ENCODE data around the gene ART3.
"Not testable (repeated sequence)": the region's sequence is repeated elsewhere in the genome, so short reads cannot be mapped to it uniquely, and the experiment has no call there.

Gene ART3, protein sequence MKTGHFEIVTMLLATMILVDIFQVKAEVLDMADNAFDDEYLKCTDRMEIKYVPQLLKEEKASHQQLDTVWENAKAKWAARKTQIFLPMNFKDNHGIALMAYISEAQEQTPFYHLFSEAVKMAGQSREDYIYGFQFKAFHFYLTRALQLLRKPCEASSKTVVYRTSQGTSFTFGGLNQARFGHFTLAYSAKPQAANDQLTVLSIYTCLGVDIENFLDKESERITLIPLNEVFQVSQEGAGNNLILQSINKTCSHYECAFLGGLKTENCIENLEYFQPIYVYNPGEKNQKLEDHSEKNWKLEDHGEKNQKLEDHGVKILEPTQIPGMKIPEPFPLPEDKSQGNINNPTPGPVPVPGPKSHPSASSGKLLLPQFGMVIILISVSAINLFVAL

DNA sequence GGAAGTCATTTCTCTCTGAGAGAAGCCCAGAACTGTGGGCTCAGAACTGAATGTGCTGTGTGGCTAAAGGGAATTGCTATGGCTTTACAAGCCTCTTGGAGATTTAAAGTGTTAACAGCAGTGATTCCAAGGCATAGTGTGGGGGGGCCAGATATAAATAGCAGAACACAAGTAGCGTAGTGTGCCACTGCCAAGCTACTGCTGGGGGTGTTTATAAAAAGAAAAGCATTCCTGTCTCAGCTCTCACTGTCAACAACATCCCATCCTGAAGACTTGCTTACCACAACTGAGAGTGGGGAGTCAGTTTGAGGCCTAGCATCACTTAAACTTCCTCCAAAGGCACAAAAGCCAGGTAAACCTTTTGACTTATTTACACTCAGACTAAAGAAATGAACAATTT lies at the start of gene ART3:
TSS of gene ART3 (plus strand) at position 242 of the 400 bp plus-strand sequence. CDS start 1,181 bp downstream, outside the sequence.
- no peak for DNase-seq (ENCODE audit: low read depth in 2 of 3, low spot score in 1 of 3)

DNA sequence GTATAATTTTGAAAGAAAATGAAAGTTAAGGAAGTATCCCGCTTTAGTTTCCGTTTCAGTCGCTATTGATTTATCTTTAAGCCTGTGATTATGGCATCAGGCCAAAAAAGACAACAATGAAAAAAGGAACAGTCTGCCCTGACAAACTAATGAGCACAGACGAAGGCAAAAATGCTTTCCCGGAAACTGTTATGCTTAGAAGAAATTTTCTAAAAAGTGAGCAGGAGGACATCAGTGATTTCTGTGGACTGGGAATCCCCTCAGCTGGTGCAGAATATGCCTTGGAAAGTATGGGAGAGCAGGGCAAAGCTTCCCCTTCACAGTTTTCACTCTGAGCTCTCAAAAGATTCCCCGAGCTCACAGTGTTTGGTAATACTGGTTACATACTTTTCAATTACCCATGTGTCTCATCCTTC lies 46.2 kb upstream of the ART3 start:
- no peak for DNase-seq (ENCODE audit: low read depth in 2 of 3, low spot score in 1 of 3)

DNA sequence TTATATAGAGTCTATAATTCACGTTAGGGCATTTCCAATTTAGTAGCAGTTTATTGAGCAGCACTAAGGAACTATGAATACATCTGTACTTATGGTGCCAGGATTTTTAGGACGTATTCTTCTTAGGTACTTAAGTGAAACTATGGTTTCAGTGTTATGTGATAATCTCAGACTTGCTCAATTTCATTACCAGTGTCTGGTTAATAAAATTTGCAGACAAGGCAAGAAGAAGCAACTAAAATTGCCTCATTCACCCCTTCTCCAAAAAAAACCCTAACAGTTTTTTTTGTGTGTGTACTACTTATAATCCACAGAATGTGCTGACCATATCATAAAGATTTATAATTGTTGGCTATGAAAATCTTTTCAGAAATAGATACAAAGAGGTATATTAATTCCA lies 45.2 kb upstream of the ART3 start:
- no peak for DNase-seq (ENCODE audit: low read depth in 2 of 3, low spot score in 1 of 3)

DNA sequence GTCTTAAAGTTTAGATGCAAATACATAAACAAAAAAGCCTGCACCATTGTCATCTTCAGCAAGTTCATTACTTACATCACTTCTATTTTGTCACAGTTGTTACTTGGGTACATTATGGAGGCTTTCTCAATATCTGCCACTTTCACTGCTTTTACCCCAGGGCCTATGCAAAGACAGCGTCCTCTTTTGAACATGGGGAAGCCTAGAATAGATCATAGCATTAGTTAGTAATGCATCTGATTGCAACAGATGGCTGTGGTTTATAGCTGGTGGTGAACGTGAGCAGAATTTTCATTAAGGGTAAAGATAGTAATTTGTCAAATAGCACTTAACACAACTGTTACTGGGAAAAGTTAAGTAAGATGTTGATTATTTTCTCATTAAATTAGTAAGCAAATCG lies 39.4 kb upstream of the ART3 start:
- DNase-seq (ENCODE audit: low read depth in 2 of 3, low spot score in 1 of 3) = no peak

DNA sequence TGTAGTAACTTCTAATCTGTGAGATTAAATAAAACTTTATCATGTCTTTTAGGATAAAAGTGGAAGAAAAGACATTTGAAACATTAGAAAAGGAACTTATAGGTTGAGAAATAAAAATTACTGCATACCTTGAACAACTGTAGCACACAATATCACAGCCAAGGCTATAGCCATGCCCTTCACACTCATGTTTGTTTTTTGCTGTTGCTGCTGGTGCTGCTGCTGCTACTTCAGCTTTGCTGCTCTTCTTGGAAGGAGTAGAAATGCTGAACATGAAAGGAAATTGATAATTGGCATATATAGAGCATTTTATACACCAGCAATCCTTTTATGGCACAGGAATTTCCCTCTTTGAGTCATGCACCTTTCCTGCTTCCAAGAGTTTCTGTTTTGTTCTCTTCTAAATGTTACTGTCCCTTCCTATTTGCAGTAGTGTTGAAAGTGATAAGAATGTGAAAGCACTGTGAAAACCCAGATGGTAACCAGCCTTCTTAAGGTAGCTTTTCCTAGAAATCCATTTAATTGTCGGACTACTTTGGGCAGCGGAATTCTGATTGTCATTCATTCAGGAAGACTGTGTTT lies 38.6 kb upstream of the ART3 start, which contains the start of gene CXCL11:
TSS of gene CXCL11 (minus strand) at position 272 of the 582 bp plus-strand sequence. CDS start at position 189, 83 bp downstream.
- no peak for DNase-seq (ENCODE audit: low read depth in 2 of 3, low spot score in 1 of 3)

DNA sequence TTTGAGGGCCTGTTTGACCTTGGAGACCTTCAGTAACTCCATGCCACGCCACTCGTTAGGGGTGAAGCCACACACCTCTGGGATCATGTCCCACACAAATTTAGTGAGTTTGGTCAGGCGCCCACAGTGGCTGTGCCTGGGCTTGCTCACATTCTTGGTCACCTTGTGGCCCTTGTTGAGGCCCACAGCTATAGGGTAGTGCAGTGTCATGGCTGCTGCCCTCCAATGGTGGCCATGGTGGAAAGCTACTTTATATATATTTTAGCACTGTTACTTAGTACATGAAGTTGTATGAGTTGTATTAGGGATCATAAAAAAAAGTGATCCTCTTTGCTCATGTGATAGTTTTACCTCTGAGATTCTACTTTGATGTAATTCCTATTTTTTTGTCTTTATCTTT lies 37.7 kb upstream of the ART3 start:
- no peak for DNase-seq (ENCODE audit: low read depth in 2 of 3, low spot score in 1 of 3)

DNA sequence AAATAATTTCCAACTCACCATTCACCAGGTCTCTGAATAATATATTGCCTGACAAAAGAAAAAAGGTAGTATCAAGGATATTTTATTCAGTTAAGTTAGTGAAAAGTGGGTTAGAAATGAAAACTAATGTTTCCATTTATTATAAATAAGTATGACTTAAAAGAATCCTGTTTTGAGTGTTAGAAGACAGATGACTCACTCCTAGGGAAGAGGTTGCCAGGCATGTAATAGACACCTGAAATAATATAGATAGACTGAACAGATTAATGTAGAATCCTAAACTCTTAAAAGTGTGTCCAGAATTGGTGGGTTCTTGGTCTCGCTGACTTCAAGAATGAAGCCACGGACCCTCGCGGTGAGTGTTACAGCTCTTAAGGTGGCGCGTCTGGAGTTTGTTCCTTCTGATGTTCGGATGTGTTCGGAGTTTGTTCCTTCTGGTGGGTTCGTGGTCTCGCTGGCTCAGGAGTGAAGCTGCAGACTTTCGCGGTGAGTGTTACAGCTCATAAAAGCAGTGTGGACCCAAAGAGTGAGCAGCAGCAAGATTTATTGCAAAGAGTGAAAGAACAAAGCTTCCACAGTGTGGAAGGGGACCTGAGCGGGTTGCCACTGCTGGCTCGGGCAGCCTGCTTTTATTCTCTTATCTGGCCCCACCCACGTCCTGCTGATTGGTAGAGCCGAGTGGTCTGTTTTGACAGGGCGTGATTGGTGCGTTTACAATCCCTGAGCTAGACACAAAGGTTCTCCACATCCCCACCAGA lies 32.1 kb upstream of the ART3 start:
- not testable (repeated sequence) for DNase-seq (ENCODE audit: low read depth in 2 of 3, low spot score in 1 of 3)

DNA sequence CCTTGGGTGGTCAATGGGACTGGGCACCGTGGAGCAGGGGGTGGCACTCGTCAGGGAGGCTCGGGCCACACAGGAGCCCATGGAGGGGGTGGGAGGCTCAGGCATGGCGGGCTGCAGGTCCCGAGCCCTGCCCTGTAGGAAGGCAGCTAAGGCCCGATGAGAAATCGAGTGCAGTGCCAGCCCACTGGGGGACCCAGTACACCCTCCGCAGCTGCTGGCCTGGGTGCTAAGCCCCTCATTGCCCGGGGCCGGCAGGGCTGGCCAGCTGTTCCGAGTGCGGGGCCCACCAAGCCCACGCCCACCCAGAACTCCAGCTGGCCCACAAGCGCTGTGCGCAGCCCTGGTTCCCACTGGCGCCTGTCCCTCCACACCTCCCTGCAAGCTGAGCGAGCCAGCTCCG lies 31.2 kb upstream of the ART3 start:
- not testable (repeated sequence) for DNase-seq (ENCODE audit: low read depth in 2 of 3, low spot score in 1 of 3)

DNA sequence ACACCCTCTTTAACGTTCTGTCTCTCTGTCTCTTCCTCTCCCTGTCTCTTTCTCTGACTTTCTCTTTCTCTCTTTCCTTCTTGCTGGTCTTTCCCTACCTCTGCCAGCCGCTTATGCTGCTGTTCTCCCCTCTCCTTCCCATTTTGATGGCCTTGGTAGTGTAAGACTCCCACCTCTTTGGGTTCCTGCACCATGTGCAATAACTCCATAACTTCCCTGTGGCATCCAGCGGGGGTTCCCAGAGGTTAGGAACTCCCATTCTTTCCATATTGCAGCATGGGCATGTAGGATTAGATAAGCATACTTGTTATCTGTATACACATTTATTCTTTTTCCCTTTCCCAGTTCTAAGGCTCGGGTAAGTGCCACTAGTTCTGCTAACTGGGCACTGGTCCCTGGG lies 29.8 kb upstream of the ART3 start:
- DNase-seq (ENCODE audit: low read depth in 2 of 3, low spot score in 1 of 3) = not testable (repeated sequence)

DNA sequence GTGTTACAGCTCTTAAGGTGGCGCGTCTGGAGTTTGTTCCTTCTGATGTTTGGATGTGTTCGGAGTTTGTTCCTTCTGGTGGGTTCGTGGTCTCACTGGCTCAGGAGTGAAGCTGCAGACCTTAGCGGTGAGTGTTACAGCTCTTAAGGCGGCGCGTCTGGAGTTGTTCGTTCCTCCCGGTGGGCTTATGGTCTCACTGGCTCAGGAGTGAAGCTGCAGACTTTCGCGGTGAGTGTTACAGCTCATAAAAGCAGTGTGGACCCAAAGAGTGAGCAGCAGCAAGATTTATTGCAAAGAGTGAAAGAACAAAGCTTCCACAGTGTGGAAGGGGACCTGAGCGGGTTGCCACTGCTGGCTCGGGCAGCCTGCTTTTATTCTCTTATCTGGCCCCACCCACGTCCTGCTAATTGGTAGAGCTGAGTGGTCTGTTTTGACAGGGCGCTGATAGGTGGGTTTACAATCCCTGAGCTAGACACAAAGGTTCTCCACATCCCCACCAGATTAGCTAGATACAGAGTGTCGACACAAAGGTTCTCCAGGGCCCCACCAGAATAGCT lies 24.6 kb upstream of the ART3 start:
- not testable (repeated sequence) for DNase-seq (ENCODE audit: low read depth in 2 of 3, low spot score in 1 of 3)

DNA sequence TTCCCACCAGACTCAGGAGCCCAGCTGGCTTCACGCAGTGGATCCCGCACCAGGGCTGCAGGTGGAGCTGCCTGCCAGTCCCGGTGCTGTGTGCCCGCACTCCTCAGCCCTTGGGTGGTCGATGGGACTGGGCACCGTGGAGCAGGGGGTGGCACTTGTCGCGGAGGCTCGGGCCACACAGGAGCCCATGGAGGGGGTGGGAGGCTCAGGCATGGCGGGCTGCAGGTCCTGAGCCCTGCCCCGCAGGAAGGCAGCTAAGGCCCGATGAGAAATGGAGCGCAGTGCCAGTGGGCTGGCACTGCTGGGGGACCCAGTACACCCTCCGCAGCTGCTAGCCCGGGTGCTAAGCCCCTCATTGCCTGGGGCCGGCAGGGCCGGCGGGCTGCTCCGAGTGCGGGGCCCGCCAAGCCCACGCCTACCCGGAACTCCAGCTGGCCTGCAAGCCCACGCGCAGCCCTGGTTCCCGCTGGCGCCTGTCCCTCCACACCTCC lies 23.9 kb upstream of the ART3 start:
- not testable (repeated sequence) for DNase-seq (ENCODE audit: low read depth in 2 of 3, low spot score in 1 of 3)

DNA sequence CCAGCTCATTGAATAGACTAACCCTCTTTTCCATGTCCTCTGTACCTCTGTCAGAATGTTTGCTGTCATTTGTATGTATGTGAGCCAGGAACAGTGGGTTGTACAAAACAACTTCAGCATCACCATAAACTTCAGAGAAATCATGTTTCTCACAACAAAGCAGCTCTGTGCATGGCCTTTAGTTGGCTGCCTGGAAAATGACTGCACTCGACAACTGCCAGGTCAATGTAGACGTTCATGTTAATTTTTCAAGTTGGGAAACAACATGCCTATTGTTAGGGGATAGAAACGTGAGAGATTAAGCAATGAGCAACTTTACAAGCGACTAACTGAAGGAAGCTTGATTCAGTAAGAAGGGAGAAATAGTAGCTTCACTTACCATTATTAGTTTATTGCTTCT lies 20.8 kb upstream of the ART3 start:
- no peak for DNase-seq (ENCODE audit: low read depth in 2 of 3, low spot score in 1 of 3)

DNA sequence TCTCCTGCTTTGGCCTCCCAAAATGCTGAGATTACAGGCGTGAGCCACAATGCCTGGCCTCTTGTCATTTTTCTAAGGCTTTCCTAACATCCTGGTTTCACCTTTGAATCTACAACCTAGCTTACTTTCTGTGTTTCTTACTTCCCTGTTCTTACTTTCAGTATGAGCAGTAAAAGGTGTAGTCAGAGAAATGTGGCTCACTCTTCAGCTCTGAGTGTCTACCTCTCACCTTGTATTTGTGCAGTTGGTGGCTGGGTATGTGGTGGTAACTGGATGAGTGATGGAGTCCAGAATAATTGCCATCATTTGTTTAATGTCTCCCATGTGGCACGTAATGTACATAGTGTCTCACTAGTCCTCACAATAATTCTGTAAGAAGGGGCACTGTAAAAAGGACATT lies 19.5 kb upstream of the ART3 start:
- DNase-seq (ENCODE audit: low read depth in 2 of 3, low spot score in 1 of 3) = peak in 2 of 3 donors; percentile 14 to 29

DNA sequence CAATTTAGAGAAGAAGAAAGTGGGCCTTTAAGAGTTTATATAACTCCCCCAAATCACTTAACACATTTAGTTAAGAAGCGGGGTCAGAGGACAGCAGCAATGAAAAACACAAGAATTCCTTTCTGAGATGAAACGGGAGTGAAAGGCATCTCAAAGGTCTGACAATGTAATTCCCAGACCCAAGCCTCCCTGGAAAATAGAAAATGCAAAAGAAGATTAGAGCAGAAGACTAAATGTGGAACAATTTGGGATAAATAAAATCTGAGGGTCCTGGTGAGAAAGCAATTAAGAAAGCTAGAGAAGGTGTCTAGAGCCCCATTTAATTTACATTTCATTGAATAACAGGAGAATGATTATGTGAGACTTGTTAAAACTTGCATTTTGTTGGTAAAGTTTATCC lies 19.1 kb upstream of the ART3 start:
- no peak for DNase-seq (ENCODE audit: low read depth in 2 of 3, low spot score in 1 of 3)

DNA sequence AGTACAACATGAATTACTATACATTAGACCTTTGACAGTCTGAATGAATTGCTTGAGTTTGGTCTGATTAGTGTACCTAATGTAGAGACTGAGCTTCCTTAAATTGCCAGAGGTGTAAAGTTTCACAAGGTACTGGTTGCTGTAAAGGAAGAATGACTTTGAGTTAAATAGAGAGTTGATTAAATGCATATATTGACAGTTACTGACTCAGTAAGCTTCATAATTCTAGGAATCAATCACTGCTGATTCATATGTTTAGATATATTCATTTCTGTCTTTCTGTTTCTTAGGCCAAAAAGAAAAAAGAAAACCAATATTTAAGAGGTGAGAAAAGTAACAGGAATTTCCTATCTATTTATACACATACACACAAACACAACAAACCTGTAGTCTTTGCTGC lies 16.2 kb upstream of the ART3 start:
- no peak for DNase-seq (ENCODE audit: low read depth in 2 of 3, low spot score in 1 of 3)

DNA sequence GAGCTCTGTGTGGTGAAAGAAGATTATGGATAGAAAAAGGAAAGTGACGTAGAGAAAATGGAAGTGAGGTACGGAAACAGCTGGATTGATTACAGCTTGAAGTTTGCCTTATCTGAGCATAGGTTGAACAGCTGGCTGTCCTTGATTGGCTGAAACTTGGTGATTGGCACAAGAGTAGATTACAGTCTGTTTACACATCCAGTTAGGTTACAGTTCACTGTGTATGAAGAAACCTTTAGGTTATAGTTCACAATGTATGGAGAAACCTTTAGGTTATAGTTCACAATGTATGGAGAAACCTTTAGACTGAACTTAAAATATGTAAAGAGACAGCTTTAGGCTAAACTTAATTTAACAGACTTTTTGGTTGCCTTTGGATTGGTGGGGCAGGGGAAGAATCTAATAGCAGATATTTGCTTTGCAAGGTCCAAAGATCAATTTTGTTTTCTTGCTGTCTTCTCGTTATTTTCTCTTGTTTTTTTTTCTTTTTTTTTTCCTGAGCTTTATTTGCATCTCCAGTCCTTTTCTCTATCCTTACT lies 15.6 kb upstream of the ART3 start:
- DNase-seq (ENCODE audit: low read depth in 2 of 3, low spot score in 1 of 3) = no peak

DNA sequence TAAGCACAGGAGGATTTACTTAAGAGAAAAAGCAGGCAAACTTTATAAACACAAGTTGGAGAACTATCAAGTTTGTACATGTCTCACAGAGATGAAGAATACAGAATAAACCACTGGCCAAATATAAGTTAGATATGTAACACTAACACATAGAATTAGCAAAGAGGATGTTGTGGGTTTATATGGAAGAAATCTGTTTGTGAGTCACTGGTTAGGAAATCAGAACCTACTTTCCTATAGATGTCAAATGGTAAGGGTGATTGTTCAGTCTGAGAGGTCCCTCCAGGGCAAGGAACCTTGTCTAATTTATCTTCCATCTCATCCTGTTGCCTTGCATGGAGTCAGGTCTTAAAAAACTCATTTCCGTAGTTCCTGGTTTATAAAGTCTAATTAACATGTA lies 14.8 kb upstream of the ART3 start:
- DNase-seq (ENCODE audit: low read depth in 2 of 3, low spot score in 1 of 3) = no peak

DNA sequence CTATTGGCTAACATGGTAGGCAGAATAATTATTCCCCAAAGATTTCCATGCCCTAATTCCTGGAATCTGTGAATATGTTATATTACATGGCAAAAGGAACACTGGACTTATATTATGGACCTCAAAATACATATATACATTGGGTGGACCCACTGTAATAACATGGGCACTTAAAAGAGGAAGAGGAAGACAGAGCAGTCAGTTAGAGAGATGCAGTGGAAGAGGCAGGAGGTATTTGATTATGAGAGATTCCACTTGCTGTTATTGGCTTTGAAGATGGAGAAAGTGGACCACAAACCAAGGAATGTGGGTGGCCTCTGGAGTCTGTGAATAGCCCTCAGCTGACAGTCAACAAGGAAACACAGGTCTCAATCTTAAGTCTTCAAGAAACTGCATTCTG lies 14.0 kb upstream of the ART3 start:
- no peak for DNase-seq (ENCODE audit: low read depth in 2 of 3, low spot score in 1 of 3)

DNA sequence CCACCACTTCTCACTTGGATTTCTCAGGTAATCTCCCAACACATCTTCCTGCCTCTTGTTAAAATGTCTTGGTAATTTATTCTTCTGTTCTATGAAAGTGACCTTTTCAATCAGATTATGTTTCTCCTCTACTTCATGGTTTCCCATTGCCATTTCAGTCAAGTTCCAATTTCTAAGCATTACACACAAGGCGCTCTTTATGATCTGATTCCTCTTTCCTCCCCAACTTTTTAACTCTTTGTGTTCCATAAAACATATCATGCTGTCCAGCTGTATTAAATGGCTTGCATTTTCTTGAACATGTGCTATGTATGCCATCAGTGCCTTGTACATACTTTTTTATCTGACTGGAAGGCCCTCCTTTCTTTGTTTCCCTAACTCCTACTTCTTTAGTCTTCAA lies 13.1 kb upstream of the ART3 start:
- no peak for DNase-seq (ENCODE audit: low read depth in 2 of 3, low spot score in 1 of 3)

DNA sequence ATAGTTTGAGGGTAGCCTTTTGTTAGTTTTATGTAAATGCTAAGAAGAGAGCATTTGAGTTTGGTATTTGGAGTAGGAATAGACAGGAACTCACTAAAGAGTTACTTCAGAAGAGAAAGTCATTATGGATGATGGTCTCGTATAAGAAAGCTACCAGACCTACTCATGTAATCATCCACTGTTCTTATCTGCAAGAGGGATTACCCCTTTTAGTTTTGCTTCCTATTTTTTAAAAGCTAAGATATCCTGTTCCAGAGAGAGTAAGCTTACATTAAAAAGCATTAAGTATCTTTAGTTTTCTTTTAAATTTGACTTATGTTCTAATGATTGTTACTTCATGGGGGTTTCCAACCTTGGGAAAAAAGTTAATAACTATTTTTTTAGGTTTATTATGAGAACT lies 12.5 kb upstream of the ART3 start:
- DNase-seq (ENCODE audit: low read depth in 2 of 3, low spot score in 1 of 3) = no peak

DNA sequence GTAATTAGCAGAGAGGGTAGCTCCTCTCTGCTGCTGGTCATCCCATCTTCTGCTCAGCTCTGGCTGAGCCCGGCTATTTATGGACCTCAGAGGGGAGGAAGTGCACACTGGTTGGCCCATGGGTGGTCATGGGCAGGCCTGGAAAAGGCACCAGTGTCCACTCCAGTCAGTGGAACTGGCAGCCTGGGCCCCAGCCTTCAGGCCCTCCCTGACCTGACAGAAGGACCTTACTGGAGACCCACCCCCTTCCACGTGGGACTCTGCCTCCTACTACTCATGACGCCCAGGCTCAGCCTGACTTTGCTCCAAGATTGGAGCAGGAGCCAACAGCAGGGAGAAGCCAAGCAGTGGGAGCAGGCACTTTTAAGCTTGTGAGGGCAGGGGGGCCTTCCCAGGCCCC lies 8.0 kb upstream of the ART3 start:
- no peak for DNase-seq (ENCODE audit: low read depth in 2 of 3, low spot score in 1 of 3)

All from stimulated activated CD4-positive, alpha-beta T cell treated with anti-CD3 and anti-CD28 coated beads, Interleukin-12 subunit alpha, Interleukin-12 subunit beta, amount 100 ng/mL, for 48 hours (primary cell).